ENCODE results near the gene FLNC.

Gene FLNC

DNA sequence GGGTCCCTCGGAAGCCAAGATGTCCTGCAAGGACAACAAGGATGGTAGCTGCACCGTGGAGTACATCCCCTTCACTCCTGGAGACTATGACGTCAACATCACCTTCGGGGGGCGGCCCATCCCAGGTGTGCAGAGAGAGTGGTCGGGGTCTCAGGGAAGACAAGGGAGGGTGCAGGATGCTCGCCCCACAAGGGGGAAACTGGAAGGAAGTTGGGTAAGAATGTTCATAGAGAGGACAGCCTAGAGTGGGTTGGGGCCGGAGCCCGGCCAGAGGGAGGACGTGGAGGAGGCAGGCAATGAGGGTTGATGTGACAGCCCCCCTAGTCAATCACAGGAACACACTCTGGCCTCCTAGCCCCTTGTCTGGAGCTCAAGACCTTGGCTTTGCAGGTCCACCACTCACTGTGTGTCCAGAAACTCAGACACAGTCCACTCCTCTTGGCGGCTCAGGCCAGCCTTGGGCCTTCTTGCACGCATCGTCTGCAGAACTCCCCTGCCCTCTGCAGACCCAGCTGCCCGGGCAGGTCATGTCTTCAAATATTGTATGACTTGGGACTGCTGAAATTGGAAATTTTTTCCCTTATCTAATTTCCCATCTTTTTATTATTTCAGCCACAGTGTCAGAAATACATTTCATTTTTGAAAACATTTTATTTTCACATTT, 16.7 kb downstream of the FLNC start:
- no peak for DNase-seq (ENCODE audit: low spot score)

GRCh38 chr7:128847721-128848211, 17.6 kb downstream of the FLNC start:
- no peak for DNase-seq (ENCODE audit: low spot score)

GRCh38 chr7:128848289-128849155, 18.3 kb downstream of the FLNC start:
- DNase-seq (ENCODE audit: low spot score): no peak

DNA sequence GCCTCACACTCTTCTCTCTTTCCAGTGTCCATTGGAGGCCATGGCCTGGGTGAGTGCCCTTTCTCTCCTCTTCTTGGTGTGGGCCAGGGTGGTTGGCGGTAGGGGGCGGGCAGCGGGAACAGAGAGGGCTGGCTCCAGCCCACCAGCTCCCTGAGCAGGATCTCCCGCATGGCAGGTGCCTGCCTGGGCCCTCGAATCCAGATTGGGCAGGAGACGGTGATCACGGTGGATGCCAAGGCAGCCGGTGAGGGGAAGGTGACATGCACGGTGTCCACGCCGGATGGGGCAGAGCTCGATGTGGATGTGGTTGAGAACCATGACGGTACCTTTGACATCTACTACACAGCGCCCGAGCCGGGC, 18.9 kb downstream of the FLNC start:
- DNase-seq (ENCODE audit: low spot score): no peak

- DNase-seq (ENCODE audit: low spot score): no peak
These were observed 19.7 kb downstream of the FLNC start for GRCh38 chr7:128849804-128850490.

DNA sequence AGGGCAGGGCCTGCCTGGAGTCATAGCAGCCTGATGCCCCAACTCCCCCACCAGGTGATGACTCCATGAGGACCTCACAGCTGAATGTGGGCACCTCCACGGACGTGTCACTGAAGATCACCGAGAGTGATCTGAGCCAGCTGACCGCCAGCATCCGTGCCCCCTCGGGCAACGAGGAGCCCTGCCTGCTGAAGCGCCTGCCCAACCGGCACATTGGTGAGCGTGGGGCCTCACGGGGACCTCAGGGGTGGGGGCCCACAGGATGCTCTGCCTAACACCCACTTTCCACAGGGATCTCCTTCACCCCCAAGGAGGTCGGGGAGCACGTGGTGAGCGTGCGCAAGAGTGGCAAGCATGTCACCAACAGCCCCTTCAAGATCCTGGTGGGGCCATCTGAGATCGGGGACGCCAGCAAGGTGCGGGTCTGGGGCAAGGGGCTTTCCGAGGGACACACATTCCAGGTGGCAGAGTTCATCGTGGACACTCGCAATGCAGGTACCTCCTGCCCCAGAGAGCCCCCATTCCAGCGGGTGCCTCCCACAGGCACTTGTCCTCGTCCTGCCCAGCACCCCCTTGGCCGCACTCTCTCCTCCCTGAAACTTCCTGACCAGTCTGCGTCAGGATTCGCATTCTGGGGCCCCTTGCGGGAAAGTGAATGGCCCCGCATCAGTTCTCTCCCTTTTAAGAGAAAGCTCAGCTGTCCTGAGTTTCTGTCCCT, 22.5 kb downstream of the FLNC start:
- no peak for DNase-seq (ENCODE audit: low spot score)

DNA sequence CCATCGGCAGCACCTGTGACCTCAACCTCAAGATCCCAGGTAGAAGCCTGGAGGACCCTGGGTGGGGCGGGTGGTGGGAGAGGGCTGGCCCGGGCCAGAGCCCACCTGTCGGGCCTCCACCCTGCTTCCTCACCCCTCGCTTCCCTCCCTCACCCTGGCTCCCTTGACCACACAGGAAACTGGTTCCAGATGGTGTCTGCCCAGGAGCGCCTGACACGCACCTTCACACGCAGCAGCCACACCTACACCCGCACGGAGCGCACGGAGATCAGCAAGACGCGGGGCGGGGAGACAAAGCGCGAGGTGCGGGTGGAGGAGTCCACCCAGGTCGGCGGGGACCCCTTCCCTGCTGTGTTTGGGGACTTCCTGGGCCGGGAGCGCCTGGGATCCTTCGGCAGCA, 23.6 kb downstream of the FLNC start:
- DNase-seq (ENCODE audit: low spot score): no peak

DNA sequence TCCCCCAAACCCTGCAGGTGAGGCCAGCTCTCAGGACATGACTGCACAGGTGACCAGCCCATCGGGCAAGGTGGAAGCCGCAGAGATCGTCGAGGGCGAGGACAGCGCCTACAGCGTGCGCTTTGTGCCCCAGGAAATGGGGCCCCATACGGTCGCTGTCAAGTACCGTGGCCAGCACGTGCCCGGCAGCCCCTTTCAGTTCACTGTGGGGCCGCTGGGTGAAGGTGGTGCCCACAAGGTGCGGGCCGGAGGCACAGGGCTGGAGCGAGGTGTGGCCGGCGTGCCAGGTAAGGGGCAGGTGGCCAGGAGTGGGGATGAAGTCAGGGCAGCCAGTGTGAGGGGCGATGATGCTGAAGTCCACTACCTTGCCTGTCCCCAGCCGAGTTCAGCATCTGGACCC, 24.2 kb downstream of the FLNC start:
- DNase-seq (ENCODE audit: low spot score): no peak

DNA sequence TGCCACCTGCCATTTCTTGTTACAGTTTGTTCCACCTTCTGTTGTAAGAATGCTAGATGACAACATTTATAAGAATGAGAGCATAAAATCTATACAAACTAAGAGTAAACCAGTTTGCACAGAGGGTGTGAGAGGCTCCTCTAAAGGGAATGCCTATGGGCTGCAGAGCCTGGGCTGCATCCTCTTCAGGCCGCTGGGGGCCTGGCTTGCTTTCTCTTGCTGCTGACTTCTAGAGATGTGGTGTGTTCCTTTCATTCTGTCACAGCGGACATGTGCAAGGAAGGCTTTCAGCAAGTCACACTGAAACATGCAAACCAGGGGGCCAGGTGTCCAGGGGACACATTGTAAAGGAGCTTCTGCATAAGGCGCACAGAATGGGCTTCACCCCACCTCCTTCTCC, 25.4 kb downstream of the FLNC start:
- no peak for DNase-seq (ENCODE audit: low spot score)

DNA sequence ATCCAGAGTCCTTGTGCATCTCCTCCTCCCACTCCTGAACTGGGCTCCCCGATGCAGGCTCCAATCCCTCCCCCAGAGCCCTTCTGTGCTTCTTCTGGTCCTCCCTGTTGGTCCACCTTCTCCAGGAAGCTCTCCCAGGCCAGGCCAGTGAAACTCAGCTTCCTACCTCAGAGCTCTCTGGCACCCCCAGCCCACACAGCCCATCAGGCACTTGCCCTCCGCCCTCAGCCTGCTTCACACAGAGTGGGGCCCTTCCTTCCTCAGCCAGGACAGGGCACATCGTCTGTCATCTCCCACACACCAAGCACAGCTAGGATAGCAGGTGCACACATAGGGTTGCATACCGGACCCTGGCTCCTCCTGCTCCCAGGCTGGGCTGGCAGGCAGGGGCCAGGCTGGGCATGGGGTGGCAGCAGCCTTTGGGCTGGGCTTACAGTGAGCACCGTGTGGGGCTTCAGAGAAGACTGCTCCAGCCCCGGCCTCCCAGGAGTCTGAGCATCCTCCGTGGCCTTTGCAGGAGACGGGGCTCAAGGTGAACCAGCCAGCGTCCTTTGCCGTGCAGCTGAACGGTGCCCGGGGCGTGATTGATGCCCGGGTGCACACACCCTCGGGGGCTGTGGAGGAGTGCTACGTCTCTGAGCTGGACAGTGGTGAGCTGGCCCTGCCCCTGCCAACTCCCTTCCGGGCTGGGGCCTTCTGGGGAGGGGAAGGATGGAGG, 26.0 kb downstream of the FLNC start:
- DNase-seq (ENCODE audit: low spot score): no peak

DNA sequence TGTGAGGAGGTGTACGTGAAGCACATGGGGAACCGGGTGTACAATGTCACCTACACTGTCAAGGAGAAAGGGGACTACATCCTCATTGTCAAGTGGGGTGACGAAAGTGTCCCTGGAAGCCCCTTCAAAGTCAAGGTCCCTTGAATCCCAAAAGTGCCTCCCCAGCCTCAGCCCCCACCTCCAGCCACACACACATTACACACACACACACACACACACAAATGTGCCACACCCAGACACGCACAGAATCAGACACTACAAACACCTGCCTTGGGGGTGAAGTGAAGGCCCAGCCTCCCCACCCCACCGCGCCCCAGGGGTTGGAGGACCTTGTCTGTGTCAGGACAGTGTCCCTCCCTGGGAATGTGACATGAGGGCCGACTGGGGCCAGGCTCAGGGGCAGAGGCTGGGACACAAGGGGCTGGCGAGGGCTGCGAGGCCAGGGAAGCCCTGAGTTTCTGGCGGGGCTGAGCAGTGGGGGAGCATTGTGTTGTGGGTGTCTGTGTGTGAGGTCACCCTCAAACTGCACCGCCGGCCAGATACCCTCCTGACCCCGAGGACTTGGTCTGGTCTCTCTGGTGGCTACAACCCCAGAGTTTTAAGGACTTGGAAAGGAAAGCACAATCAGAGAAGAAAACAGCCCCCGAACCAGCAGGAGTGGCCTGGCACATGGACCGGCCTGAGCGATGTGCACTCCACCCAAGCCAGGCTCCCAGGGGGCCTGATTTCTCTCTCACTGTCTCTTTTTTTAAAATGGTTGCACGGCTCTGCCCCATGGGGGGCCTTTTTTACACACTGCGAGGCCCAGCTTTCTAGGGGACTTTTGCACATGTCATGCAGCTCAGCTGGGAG, 28.4 kb downstream of the FLNC start:
- DNase-seq (ENCODE audit: low spot score): no peak

DNA sequence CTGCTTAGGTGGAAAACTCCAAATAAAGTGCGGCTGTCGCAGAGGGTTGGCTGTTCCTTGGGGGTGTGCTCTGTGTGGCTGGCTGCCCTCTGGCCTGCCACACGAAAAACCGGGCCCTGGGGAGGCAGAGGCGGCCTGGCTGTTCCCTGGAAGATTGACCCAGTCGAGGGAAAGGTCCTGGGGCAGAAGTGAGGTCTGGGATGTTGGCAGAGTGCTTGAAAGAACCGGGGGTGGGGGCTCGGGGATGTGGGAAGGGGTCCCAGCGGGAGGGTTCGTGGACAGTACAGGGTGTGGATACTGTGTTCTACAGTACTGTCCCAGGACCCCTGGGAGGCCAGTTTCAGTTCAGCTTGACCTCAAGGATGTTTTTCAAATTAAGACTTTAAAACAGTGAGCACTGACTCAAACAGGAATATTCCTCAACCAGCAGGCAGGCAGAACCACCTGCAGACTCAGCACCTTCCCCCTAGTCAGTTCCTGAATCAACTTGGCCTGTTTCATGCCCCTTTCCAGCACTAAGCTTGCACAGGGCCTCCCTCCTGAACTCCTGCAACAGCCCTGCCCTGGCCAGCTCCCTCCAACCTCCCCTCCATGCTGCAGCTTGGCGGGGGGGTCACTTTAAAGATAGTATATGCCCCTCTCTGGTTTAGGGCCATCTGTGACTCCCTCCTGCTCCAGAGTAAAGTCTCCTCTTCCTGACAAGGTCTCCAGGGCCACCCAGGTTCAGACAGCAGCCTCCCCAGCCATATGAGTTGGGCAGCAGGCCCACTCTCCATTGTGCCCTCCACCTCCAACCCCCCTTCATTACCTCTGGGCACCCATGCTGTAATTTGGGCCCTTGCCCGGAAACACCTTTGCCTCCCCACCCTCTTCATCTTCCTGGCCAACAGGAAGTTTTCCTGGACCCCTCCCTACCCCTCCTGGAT, 29.3 kb downstream of the FLNC start:
- no peak for DNase-seq (ENCODE audit: low spot score)

DNA sequence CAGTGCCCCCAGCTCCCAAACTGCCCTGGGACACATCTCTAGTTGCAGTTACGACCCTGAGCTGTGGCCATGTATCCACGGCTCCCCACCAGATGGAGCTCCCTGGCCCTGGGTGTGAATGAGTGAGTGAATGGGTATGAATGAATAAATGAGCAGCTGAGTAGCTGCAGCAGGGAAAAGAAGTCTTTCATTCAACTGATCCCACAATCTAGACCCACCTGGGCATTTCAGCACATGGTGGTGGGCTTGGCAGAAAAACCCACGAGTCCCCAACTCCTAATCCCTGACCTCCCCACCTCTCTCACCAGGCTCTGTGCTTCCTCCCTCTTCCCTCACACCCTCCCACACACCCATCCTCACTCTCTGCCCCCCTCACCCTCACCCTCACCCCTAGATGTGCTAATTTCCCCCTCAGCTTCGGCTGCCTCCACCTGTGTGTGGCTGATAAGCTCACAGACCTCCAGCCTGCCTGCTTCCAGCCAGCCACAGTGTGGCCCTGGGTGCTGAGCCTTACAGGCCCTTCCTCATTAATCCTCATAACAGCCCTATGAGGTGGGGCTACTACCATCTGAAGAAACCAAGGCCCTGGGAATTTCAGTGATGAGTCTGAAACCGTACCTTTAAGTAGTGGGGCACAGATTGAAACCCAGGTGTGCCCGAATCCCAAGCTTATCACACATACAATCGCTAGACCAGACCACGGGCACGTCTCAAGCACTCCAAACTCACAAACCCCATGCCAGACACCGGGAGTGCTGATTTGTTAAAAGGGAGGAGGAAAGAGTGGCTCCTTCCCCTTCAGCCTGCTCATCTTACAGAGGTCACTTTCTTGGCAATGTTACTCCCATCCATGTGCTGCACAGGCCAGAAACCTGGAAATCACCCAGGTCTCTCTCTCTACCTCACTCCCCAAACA, 30.2 kb downstream of the FLNC start:
- DNase-seq (ENCODE audit: low spot score): no peak

DNA sequence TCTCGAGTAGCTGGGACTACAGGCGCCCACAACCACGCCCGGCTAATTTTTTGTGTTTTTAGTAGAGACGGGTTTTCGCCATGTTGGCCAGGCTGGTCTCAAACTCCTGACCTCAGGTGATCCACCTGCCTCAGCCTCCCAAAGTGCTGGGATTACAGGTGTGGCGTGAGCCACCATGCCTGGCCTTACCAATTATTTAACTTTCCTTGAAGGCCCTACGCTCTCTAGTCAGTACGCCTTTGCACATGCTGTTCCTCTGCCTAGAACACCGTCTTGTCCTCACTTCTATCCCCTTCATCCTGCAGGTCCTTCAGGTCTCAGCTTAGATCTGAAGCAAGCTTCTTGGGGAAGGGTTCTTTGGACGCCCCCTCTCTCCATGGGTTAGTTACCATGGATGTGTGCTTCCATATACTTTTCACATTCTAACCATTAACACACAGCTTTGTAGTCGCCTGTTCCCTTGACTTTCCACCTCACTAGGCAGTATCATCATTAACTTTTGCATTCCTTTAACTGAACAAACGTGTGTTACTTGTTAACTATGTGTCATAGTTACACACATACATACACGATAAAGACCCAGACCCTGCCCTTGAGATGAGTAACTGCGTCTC, 31.9 kb downstream of the FLNC start:
- DNase-seq (ENCODE audit: low spot score): no peak

DNA sequence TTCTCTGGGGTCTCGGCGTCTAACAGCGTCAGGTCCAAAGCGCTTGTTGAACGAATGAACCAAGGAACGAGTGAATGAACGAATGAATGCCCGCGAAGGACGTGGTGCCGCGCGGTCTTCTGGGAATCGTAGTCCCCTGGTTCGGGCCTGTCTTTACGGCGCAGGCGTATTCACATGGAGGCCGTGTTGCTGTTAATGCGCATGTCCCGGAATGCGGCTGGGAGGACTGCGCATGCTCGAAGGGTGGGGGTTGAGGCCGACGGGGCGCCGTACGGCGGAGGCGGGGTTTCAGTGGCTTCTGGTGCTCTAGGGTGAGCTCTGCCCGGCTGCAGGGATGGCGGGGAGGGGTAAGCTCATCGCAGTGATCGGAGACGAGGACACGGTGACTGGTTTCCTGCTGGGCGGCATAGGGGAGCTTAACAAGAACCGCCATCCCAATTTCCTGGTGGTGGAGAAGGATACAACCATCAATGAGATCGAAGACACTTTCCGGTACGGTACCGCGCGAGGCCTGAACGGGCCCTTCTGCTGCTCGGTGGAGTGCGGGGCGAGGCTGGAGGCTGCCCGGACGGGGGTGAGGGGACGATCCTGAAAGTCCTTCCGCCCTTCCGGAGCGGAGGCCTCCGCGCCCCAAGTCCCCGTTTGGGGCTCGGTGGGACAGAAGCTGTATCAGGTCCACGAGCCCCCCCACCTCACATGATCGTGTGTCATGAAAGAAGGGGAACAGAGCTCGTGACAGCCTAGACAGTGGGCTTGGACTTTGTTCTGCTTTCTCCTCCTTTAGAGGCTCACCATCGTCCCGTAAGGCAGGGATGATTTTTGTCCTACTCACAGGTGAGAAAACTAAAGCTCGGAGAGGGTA, 32.6 kb downstream of the FLNC start, which contains the start of gene ATP6V1F:
Gene ATP6V1F, plus strand, starts transcription at position 286 of the 862 bp plus-strand sequence. Its CDS starts 49 bp downstream, at position 335.
- DNase-seq (ENCODE audit: low spot score): peak; percentile 99

DNA sequence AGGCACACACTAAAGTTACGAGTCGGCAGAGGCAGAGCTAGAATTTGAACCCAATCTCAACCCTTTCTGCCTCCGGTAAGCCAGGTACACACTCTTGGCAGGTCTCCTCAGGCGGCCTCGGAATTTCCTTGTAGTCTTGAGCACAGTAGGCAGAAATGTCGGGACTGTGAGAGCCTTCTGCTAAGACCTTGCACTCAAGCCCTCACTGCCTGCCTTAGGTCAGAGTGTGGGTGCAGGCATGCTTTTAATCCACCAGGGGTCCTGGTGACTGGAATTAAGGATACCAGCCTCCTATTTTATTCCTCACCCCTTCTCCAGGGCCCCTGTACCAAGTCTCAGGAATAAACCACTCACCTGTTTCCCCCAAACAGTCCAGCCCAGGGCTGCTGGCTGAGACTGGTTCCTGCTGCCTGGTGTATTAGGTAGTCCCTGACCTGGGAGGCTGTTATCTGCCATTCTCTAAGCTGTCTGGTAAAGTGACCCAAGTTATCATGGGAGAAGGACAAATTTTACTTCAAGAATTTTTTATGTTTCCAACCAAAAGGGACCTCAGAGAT, 33.3 kb downstream of the FLNC start:
- DNase-seq (ENCODE audit: low spot score): peak; percentile 45

GRCh38 chr7:128865303-128865702, 35.1 kb downstream of the FLNC start:
- no peak for DNase-seq (ENCODE audit: low spot score)

Data from CD4-positive, alpha-beta T cell treated with Interleukin-2 at 100 ng/mL for 4 hours (primary cell).